Endothelial cell of umbilical vein (primary cell): ENCODE results near the gene HCAR3. TPM values are rescaled to one million over a fixed set of nuclear protein-coding genes. Genes with fewer than 3 reads are reported as not detected.
A peak's percentile ranks its signal among the peaks of the same experiment; 100 is the strongest.

Source experiments
- BruUV-seq: library from RNA; stranded (reverse); fragments of 400-500 nt; replicated peaks from 2 replicates; lab custom pipeline; 2021; lab: Mats Ljungman, UMichigan
- CTCF ChIA-PET: fragments of 300-600, 350-600 bp; sonication (Branson Sonifier 250); formaldehyde crosslinking; loops from one replicate; lab custom pipeline; 2021; ENCODE audit warnings: antibody characterized with exemption, inconsistent platforms; lab: Charles Lee
- POLR2A ChIA-PET: fragments of 300-600, 350-600 bp; sonication (Branson Sonifier 250); formaldehyde crosslinking; loops from one replicate; lab custom pipeline; 2021; ENCODE audit warnings: antibody characterized with exemption, inconsistent platforms; lab: Charles Lee
- DNase-seq: peaks from one replicate; pipeline ENCODE4 v3.0.0-alpha.2; 2011; ENCODE audit warnings: low read depth, low spot score
- FAIRE-seq: peaks from 2 replicates; lab custom pipeline; 2011; peaks lifted over from hg19 to GRCh38; lab: Jason Lieb, UNC
- H2AFZ ChIP-seq: 2 replicates; pipeline ENCODE4 v1.6.0; 2012; ENCODE audit warnings: low read depth, low read length, control low read depth, inconsistent platforms
- H3K27ac ChIP-seq: 2 replicates; pipeline ENCODE4 v1.5.1; 2011; ENCODE audit warnings: low read depth, mild to moderate bottlenecking, control low read depth, low read length, moderate library complexity; ENCODE audit not compliant: insufficient read depth
- H3K27me3 ChIP-seq, 2 experiments: 2 replicates each; pipeline versions ENCODE4 v1.6.0 to v1.6.1; 2011; ENCODE audit warnings: low read length in 2 of 2, mixed read lengths in 1 of 2; ENCODE audit not compliant: control insufficient read depth in 2 of 2, insufficient read depth in 2 of 2
- H3K36me3 ChIP-seq, 2 experiments: 2 replicates in 1 of 2; 3 replicates in 1 of 2; pipeline ENCODE4 v1.5.1; 2011; ENCODE audit warnings: low read length in 2 of 2, mild to moderate bottlenecking in 1 of 2, moderate library complexity in 1 of 2; ENCODE audit not compliant: control insufficient read depth in 2 of 2, insufficient read depth in 2 of 2; ENCODE audit errors: extremely low read depth in 1 of 2
- H3K4me1 ChIP-seq: 3 replicates; pipeline ENCODE4 v1.5.1; 2011; ENCODE audit warnings: mild to moderate bottlenecking, low read length; ENCODE audit not compliant: control insufficient read depth, insufficient read depth; ENCODE audit errors: extremely low read depth
- H3K4me2 ChIP-seq: 2 replicates; pipeline ENCODE4 v1.6.1; 2011; ENCODE audit warnings: low read length, control low read depth, mixed read lengths; ENCODE audit not compliant: insufficient read depth
- H3K4me3 ChIP-seq, 3 experiments: fragments of 200-600 bp in 1 of 3; sonication (generic), shearing (Covaris generic) in 1 of 3; replicated peaks in 1 of 3; 2 replicates each; pipeline ENCODE4 v1.5.1; 2011 to 2016; ENCODE audit warnings: control low read depth in 3 of 3, low read length in 3 of 3, mild to moderate bottlenecking in 2 of 3, inconsistent platforms in 1 of 3, low read depth in 1 of 3, moderate library complexity in 1 of 3; ENCODE audit not compliant: insufficient read depth in 1 of 3
- H3K79me2 ChIP-seq: 2 replicates; pipeline ENCODE4 v1.6.0; 2012; ENCODE audit warnings: low read length, inconsistent platforms; ENCODE audit not compliant: control insufficient read depth, insufficient read depth
- H3K9ac ChIP-seq: replicated peaks from 2 replicates; pipeline ENCODE3; 2011; ENCODE audit warnings: low read length, control low read depth; ENCODE audit not compliant: insufficient read depth; ENCODE audit errors: extremely low read depth
- H3K9me1 ChIP-seq: replicated peaks from 3 replicates; pipeline ENCODE4 v1.6.0; 2011; ENCODE audit warnings: mild to moderate bottlenecking, low read length; ENCODE audit not compliant: control insufficient read depth, insufficient read depth; ENCODE audit errors: extremely low read depth
- H3K9me3 ChIP-seq: replicated peaks from 2 replicates; pipeline ENCODE4 v1.5.1; 2012; ENCODE audit warnings: low read length, inconsistent platforms; ENCODE audit not compliant: control insufficient read depth, insufficient read depth
- H4K20me1 ChIP-seq: replicated peaks from 2 replicates; pipeline ENCODE3; 2011; ENCODE audit warnings: mild to moderate bottlenecking, low read length; ENCODE audit not compliant: control insufficient read depth, insufficient read depth; ENCODE audit errors: extremely low read depth
- CTCF ChIP-seq, 2 donors: IDR thresholded peaks; 1 replicate in 1 of 2; 2 replicates in 1 of 2; pipeline ENCODE4 v1.5.1; 2011; ENCODE audit warnings: low read length in 2 of 2, mild to moderate bottlenecking in 2 of 2, moderate library complexity in 2 of 2, control low read depth in 1 of 2, inconsistent platforms in 1 of 2, low read depth in 1 of 2; ENCODE audit not compliant: insufficient read depth in 1 of 2; ENCODE audit errors: extremely low read depth in 1 of 2
- EZH2 ChIP-seq: IDR thresholded peaks from 2 replicates; pipeline ENCODE4 v1.6.1; 2012; ENCODE audit warnings: borderline replicate concordance, low read depth, mild to moderate bottlenecking, moderate library complexity, low read length, inconsistent platforms; ENCODE audit not compliant: severe bottlenecking
- FOS ChIP-seq: IDR thresholded peaks from 2 replicates; pipeline ENCODE4 v1.6.1; 2011; ENCODE audit warnings: mild to moderate bottlenecking, low read length, moderate library complexity, borderline replicate concordance; ENCODE audit not compliant: insufficient read depth
- JUN ChIP-seq: IDR thresholded peaks from 2 replicates; pipeline ENCODE4 v1.6.1; 2011; ENCODE audit warnings: borderline replicate concordance, low read depth; ENCODE audit not compliant: insufficient read length, insufficient read depth
- MAX ChIP-seq: IDR thresholded peaks from 2 replicates; pipeline ENCODE4 v1.6.1; 2011; ENCODE audit not compliant: insufficient read depth, insufficient read length
- MYC ChIP-seq: IDR thresholded peaks from one replicate; pipeline ENCODE4 v1.6.1; 2011; ENCODE audit warnings: mild to moderate bottlenecking, low read depth, low read length
- POLR2A ChIP-seq: IDR thresholded peaks from 2 replicates; pipeline ENCODE4 v1.6.1; 2012; ENCODE audit warnings: low read depth, mild to moderate bottlenecking, control low read depth, low read length
- POLR2AphosphoS5 ChIP-seq: IDR thresholded peaks from 2 replicates; pipeline ENCODE4 v1.6.1; 2012; ENCODE audit warnings: low read depth, mild to moderate bottlenecking, control low read depth, low read length, moderate library complexity; ENCODE audit not compliant: insufficient read depth
- dilution Hi-C: fragments of 300-500 bp; cut with MboI; formaldehyde crosslinking; loops from one replicate; pipeline ENCODE4 v1.15.0; 2019; ENCODE audit warnings: low sequenced_read_pairs; ENCODE audit not compliant: extremely low pct_ligation_motif_present
- intact Hi-C: fragments of 100-400 bp; cut with micrococcal nuclease; formaldehyde crosslinking; loops from one replicate; pipeline ENCODE4 v1.10.0; 2022
- polyA plus RNA-seq, 4 experiments: library from polyadenylated mRNA; depleted of rRNA in 3 of 4; stranded (reverse) in 3 of 4; unstranded in 1 of 4; fragments of >200 nt; gene quantifications; 2 replicates each; pipeline versions ENCODE4 v1.2.1 to v1.2.3, GENCODE V29; 2011 to 2012; ENCODE audit warnings: missing spikeins in 1 of 4
- total RNA-seq: library from RNA; stranded (reverse); gene quantifications from 2 replicates; pipeline ENCODE4 v1.2.3, GENCODE V29; 2021

The HCAR3 gene
- total and polyA plus RNA-seq, 2 donors (not counting 3 experiments of a cell fraction or from before 2014, with no cell fraction given) = 0.06 TPM; not detected in 1

GRCh38 chr12:122730215-122731014 is 13.8 kb upstream of the HCAR3 start, which contains the start of gene HCAR1:
Gene HCAR1 (minus strand): TSS chr12:122730844. CDS start chr12:122730339, 505 bp downstream.
- ChIA-PET CTCF (interaction anchor here (0.8 to 2.2 kb wide), 4 partner anchors 10 to 92 kb away, joined by 3 to 13 read pairs (median 3); no protein-coding TSS in a partner anchor), POLR2A (no interaction called here)
- Histone ChIP-seq H3K36me3 (no peaks in the 10 kb centered on the region), H4K20me1 (no peaks in the 10 kb centered on the region), H3K9me1 (no peaks in the 10 kb centered on the region), H3K4me3 (no peak within 1 kb of the TSS), H3K9me3 (no peaks in the 10 kb centered on the region), H2AFZ (peak within 1 kb of the TSS; percentile 45), H3K4me2 (no peak within 1 kb of the TSS), H3K27me3 (no peaks in the 10 kb centered on the region), H3K4me1 (peaks cover 10% of the 10 kb centered on the region), H3K79me2 (no peaks in the 10 kb centered on the region), H3K9ac (no peak within 1 kb of the TSS), H3K27ac (no peak within 1 kb of the TSS)
- no peak for TF ChIP-seq FOS
- TF ChIP-seq POLR2A = no peak
- no peak for TF ChIP-seq POLR2AphosphoS5
- no peak for TF ChIP-seq MAX
- no peak for TF ChIP-seq JUN
- no peak for TF ChIP-seq MYC
- TF ChIP-seq EZH2 = no peak
- no peak for TF ChIP-seq CTCF (IDR thresholded peaks at IDR 0.05; ENCODE audit: extremely low read depth in 1 of 2, insufficient read depth in 1 of 2, low read depth in 1 of 2, low read length in 2 of 2)
- BruUV-seq = no TSS peak
- FAIRE-seq (no peak), DNase-seq (no peak)
- intact Hi-C loops = no loop called here
- dilution Hi-C loops = no loop called here
